ENCODE results near the gene ACTRT2. TPM values are rescaled to one million over a fixed set of nuclear protein-coding genes. Genes with fewer than 3 reads are reported as not detected.

ACTRT2 gene
- total and polyA plus RNA-seq, 2 donors (not counting 3 experiments of a cell fraction or from before 2014, with no cell fraction given): not detected

DNA sequence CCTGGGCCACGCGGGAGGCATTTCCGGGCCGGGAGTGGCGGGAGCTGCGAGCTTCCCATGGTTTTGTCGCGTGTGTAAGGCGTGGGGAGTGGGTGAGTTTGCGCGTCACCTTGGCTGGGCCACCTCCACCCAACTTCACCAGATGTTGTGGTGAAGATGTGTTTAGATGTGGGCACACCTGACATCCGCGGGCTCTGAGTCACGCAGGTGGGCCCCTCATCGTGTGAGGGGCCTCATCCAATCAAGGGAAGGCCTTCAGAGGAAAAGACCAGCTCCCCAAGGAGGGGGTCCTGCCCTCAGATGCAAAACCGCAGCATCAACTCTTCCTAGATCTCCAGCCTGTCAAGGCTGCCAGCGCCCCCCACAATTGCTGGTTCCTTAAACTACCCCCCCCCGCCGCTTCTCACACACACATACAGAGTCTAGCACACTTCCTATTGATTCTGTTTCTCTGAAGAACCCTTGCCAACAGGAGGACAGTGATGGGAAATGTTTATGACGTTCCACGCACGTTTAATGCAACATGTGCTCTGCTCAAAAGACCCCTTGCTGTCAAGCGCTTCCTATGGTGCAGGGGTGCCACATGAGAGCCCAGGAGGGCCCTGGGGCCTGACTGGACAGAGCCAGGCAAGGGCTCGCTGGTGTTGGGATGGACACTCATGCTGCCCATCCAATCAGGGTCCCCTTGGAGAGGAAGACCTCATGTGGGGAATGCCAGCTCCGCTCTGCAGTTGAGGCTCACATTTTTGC is 11.9 kb downstream of the ACTRT2 start:
- Histone ChIP-seq H3K9me3 (replicated peaks; ENCODE audit: control insufficient read depth, insufficient read depth, low read length) (peaks cover under 1% of the 10 kb centered on the region), H3K4me3 (replicated peaks in 1 of 3; ENCODE audit: insufficient read depth in 1 of 3, low read depth in 1 of 3, low read length in 3 of 3) (no peak overlapping the region), H4K20me1 (replicated peaks; ENCODE audit: control insufficient read depth, extremely low read depth, insufficient read depth, low read length) (no peaks in the 10 kb centered on the region), H3K27ac (ENCODE audit: insufficient read depth, low read depth, low read length) (no peak overlapping the region), H3K4me2 (ENCODE audit: insufficient read depth, low read length) (no peak overlapping the region), H3K36me3 (ENCODE audit: control insufficient read depth in 2 of 2, extremely low read depth in 1 of 2, insufficient read depth in 2 of 2, low read length in 2 of 2) (no peaks in the 10 kb centered on the region), H2AFZ (ENCODE audit: low read depth, low read length) (no peak overlapping the region), H3K79me2 (ENCODE audit: control insufficient read depth, insufficient read depth, low read length) (no peaks in the 10 kb centered on the region), H3K4me1 (ENCODE audit: control insufficient read depth, extremely low read depth, insufficient read depth, low read length) (no peaks in the 10 kb centered on the region), H3K27me3 (ENCODE audit: control insufficient read depth in 2 of 2, insufficient read depth in 2 of 2, low read length in 2 of 2) (no peaks in the 10 kb centered on the region), H3K9me1 (replicated peaks; ENCODE audit: control insufficient read depth, extremely low read depth, insufficient read depth, low read length) (no peaks in the 10 kb centered on the region), H3K9ac (replicated peaks; ENCODE audit: extremely low read depth, insufficient read depth, low read length) (no peak overlapping the region)
- POLR2A ChIA-PET: no interaction called here
- CTCF ChIA-PET: no interaction called here
- FAIRE-seq (no peak), DNase-seq (ENCODE audit: low read depth, low spot score) (no peak)
- intact Hi-C loops (cut with micrococcal nuclease) (no loop called here), dilution Hi-C loops (cut with MboI; ENCODE audit: extremely low pct_ligation_motif_present, low sequenced_read_pairs) (no loop called here)
- no TSS peak for BruUV-seq (replicated peaks)
- TF ChIP-seq, protein P1, sequence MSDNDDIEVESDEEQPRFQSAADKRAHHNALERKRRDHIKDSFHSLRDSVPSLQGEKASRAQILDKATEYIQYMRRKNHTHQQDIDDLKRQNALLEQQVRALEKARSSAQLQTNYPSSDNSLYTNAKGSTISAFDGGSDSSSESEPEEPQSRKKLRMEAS (IDR thresholded peaks at IDR 0.05; ENCODE audit: insufficient read depth, insufficient read length): no peak
- no peak for TF ChIP-seq CTCF (IDR thresholded peaks at IDR 0.05; ENCODE audit: extremely low read depth in 1 of 2, insufficient read depth in 1 of 2, low read depth in 1 of 2, low read length in 2 of 2)
- no peak for TF ChIP-seq EZH2 (IDR thresholded peaks at IDR 0.05; ENCODE audit: borderline replicate concordance, low read depth, low read length, severe bottlenecking)
- TF ChIP-seq MYC (IDR thresholded peaks at IDR 0.05; ENCODE audit: low read depth, low read length): no peak
- TF ChIP-seq GATA2 (IDR thresholded peaks at IDR 0.05; ENCODE audit: insufficient read depth, insufficient read length, low read depth, low read length): no peak
- TF ChIP-seq FOS (IDR thresholded peaks at IDR 0.05; ENCODE audit: borderline replicate concordance, insufficient read depth, low read length): no peak
- TF ChIP-seq JUN (IDR thresholded peaks at IDR 0.05; ENCODE audit: borderline replicate concordance, insufficient read depth, insufficient read length, low read depth): no peak
- TF ChIP-seq POLR2AphosphoS5 (IDR thresholded peaks at IDR 0.05; ENCODE audit: insufficient read depth, low read depth, low read length): no peak
- no peak for TF ChIP-seq POLR2A (IDR thresholded peaks at IDR 0.05; ENCODE audit: low read depth, low read length)

Data from endothelial cell of umbilical vein (primary cell).